Parathyroid adenoma (tissue), 2 donors: ENCODE data around the gene TCF7L2.
A peak's percentile ranks its signal among the peaks of the same experiment; 100 is the strongest.

Source experiments
- H2AFZ ChIP-seq: fragments of 300-600 bp; sonication (generic); one replicate; pipeline ENCODE4 v1.7.0; 2017; ENCODE audit warnings: antibody characterized with exemption, mild to moderate bottlenecking
- H3K27ac ChIP-seq: fragments of 300-600 bp; sonication (generic); one replicate; pipeline ENCODE4 v1.7.0; 2017
- H3K27me3 ChIP-seq: fragments of 300-600 bp; sonication (generic); one replicate; pipeline ENCODE4 v1.7.0; 2017; ENCODE audit warnings: low read length; ENCODE audit not compliant: control insufficient read depth, insufficient read depth
- H3K36me3 ChIP-seq: fragments of 300-600 bp; sonication (generic); one replicate; pipeline ENCODE4 v1.7.0; 2017; ENCODE audit warnings: low read length; ENCODE audit not compliant: control insufficient read depth, insufficient read depth
- H3K4me1 ChIP-seq: fragments of 300-600 bp; sonication (generic); one replicate; pipeline ENCODE4 v1.7.0; 2017; ENCODE audit warnings: control low read depth
- H3K4me2 ChIP-seq: fragments of 300-600 bp; sonication (generic); one replicate; pipeline ENCODE4 v1.7.0; 2017; ENCODE audit warnings: low read length
- H3K4me3 ChIP-seq: fragments of 300-600 bp; sonication (generic); one replicate; pipeline ENCODE4 v1.7.0; 2017; ENCODE audit warnings: low read depth, low read length
- H3K79me2 ChIP-seq: fragments of 300-600 bp; sonication (generic); one replicate; pipeline ENCODE4 v1.7.0; 2017; ENCODE audit warnings: control low read depth
- H3K9ac ChIP-seq: fragments of 300-600 bp; sonication (generic); one replicate; pipeline ENCODE4 v1.7.0; 2017; ENCODE audit warnings: mild to moderate bottlenecking
- H3K9me3 ChIP-seq: fragments of 300-600 bp; sonication (generic); one replicate; pipeline ENCODE4 v1.7.0; 2017; ENCODE audit warnings: low read length; ENCODE audit not compliant: control insufficient read depth
- CTCF ChIP-seq: fragments of 300-600 bp; sonication (generic); IDR thresholded peaks from one replicate; pipeline ENCODE4 v1.7.0; 2017; ENCODE audit warnings: antibody characterized with exemption, mild to moderate bottlenecking
- donor health status: primary hyperparathyroidism.

Gene TCF7L2

GRCh38 chr10:113057948-113058522 is 108.0 kb downstream of the TCF7L2 start:
- Histone ChIP-seq H3K36me3 (no peaks in the 10 kb centered on the region), H3K4me3 (no peak overlapping the region), H3K4me1 (peaks cover 2% of the 10 kb centered on the region), H3K27me3 (no peaks in the 10 kb centered on the region), H3K4me2 (no peak overlapping the region), H3K79me2 (peaks cover 39% of the 10 kb centered on the region), H3K27ac (no peak overlapping the region), H3K9me3 (no peaks in the 10 kb centered on the region), H3K9ac (no peak overlapping the region), H2AFZ (no peak overlapping the region)
- no peak for TF ChIP-seq CTCF

GRCh38 chr10:113058523-113059370 is 108.7 kb downstream of the TCF7L2 start:
- no peak overlapping the region for H3K27ac ChIP-seq
- H3K27me3 ChIP-seq: no peaks in the 10 kb centered on the region
- peaks cover 2% of the 10 kb centered on the region for H3K4me1 ChIP-seq
- no peak overlapping the region for H2AFZ ChIP-seq
- no peaks in the 10 kb centered on the region for H3K9me3 ChIP-seq
- peaks cover 39% of the 10 kb centered on the region for H3K79me2 ChIP-seq
- no peaks in the 10 kb centered on the region for H3K36me3 ChIP-seq
- H3K9ac ChIP-seq: no peak overlapping the region
- no peak for TF ChIP-seq CTCF
- no peak overlapping the region for H3K4me3 ChIP-seq
- H3K4me2 ChIP-seq: no peak overlapping the region

GRCh38 chr10:113059371-113059780 is 109.3 kb downstream of the TCF7L2 start:
- no peak overlapping the region for H3K4me2 ChIP-seq
- H3K27ac ChIP-seq: no peak overlapping the region
- no peak overlapping the region for H3K9ac ChIP-seq
- peaks cover 37% of the 10 kb centered on the region for H3K79me2 ChIP-seq
- H3K9me3 ChIP-seq: no peaks in the 10 kb centered on the region
- H3K27me3 ChIP-seq: no peaks in the 10 kb centered on the region
- no peak for TF ChIP-seq CTCF
- no peak overlapping the region for H3K4me3 ChIP-seq
- H2AFZ ChIP-seq: no peak overlapping the region
- H3K36me3 ChIP-seq: no peaks in the 10 kb centered on the region
- H3K4me1 ChIP-seq: peaks cover 2% of the 10 kb centered on the region

GRCh38 chr10:113060201-113061053 is 110.4 kb downstream of the TCF7L2 start:
- peak overlapping the region; percentile 42 for H3K27ac ChIP-seq
- H2AFZ ChIP-seq: no peak overlapping the region
- H3K4me3 ChIP-seq: no peak overlapping the region
- H3K4me1 ChIP-seq: peaks cover 2% of the 10 kb centered on the region
- TF ChIP-seq CTCF: no peak
- no peak overlapping the region for H3K9ac ChIP-seq
- H3K27me3 ChIP-seq: no peaks in the 10 kb centered on the region
- H3K79me2 ChIP-seq: peaks cover 34% of the 10 kb centered on the region
- no peaks in the 10 kb centered on the region for H3K9me3 ChIP-seq
- no peaks in the 10 kb centered on the region for H3K36me3 ChIP-seq
- no peak overlapping the region for H3K4me2 ChIP-seq
